H1 (cell line): ENCODE measurements around the gene ZAR1L. TPM values are rescaled to one million over a fixed set of nuclear protein-coding genes. Genes with fewer than 3 reads are reported as not detected.

Experiments
- CTCF ChIA-PET: fragments of 300-600 bp; sonication (Branson Sonifier 250); formaldehyde crosslinking; loops from one replicate; lab custom pipeline; 2021; ENCODE audit not compliant: partially characterized antibody; lab: Charles Lee
- POLR2A ChIA-PET: fragments of 300-600 bp; sonication (Branson Sonifier 250); formaldehyde crosslinking; loops from one replicate; lab custom pipeline; 2021; ENCODE audit warnings: inconsistent platforms; ENCODE audit not compliant: partially characterized antibody; lab: Charles Lee
- DNase-seq, 2 experiments: peaks; one replicate each; pipeline versions ENCODE4 v3.0.0 to v3.0.0-alpha.2; 2010 to 2022; ENCODE audit warnings: low spot score in 2 of 2, low read depth in 1 of 2, mixed read lengths in 1 of 2
- FAIRE-seq: peaks from 2 replicates; lab custom pipeline; 2011; peaks lifted over from hg19 to GRCh38; lab: Jason Lieb, UNC
- H2AFZ ChIP-seq: 2 replicates; pipeline ENCODE4 v1.8.1; 2012; ENCODE audit warnings: low read length, inconsistent platforms
- H2AK5ac ChIP-seq: 2 replicates; pipeline ENCODE4 v1.6.1; 2013; ENCODE audit warnings: low read depth, low read length
- H2BK120ac ChIP-seq: replicated peaks from 2 replicates; pipeline ENCODE3; 2013; ENCODE audit warnings: low read depth, low read length, inconsistent platforms
- H2BK12ac ChIP-seq: 2 replicates; pipeline ENCODE4 v1.6.1; 2013; ENCODE audit warnings: low read depth, low read length
- H2BK15ac ChIP-seq: 2 replicates; pipeline ENCODE4 v1.6.1; 2013; ENCODE audit warnings: low read length
- H2BK20ac ChIP-seq: 2 replicates; pipeline ENCODE4 v1.6.1; 2013; ENCODE audit warnings: low read length
- H2BK5ac ChIP-seq: 2 replicates; pipeline ENCODE4 v1.6.1; 2013; ENCODE audit warnings: low read depth, low read length
- H3K14ac ChIP-seq: 2 replicates; pipeline ENCODE4 v1.6.1; 2013; ENCODE audit warnings: inconsistent platforms; ENCODE audit not compliant: insufficient read length
- H3K18ac ChIP-seq: 2 replicates; pipeline ENCODE4 v1.6.1; 2013; ENCODE audit warnings: low read length; ENCODE audit errors: extremely low read depth
- H3K23ac ChIP-seq: 2 replicates; pipeline ENCODE4 v1.6.1; 2013; ENCODE audit warnings: inconsistent platforms; ENCODE audit not compliant: insufficient read length
- H3K23me2 ChIP-seq: 2 replicates; pipeline ENCODE4 v1.6.1; 2013; ENCODE audit warnings: low read depth, low read length
- H3K27ac ChIP-seq: 2 replicates; pipeline ENCODE4 v1.6.1; 2011; ENCODE audit warnings: low read depth, low read length, inconsistent platforms
- H3K27me3 ChIP-seq, 4 experiments: replicated peaks in 1 of 4; 1 replicate in 1 of 4; 2 replicates in 3 of 4; pipeline versions ENCODE4 v1.6.1 to v1.8.1; 2011 to 2013; ENCODE audit warnings: low read length in 3 of 4, mild to moderate bottlenecking in 3 of 4, inconsistent platforms in 2 of 4, mixed read lengths in 2 of 4, moderate library complexity in 1 of 4; ENCODE audit not compliant: control insufficient read depth in 3 of 4, insufficient read depth in 3 of 4; ENCODE audit errors: extremely low read depth in 1 of 4
- H3K36me3 ChIP-seq, 4 experiments: 2 replicates each; pipeline versions ENCODE4 v1.6.1 to v1.8.1; 2011 to 2013; ENCODE audit warnings: mild to moderate bottlenecking in 4 of 4, low read length in 3 of 4, moderate library complexity in 2 of 4, control low read depth in 1 of 4, inconsistent platforms in 1 of 4; ENCODE audit not compliant: insufficient read depth in 4 of 4, control insufficient read depth in 2 of 4
- H3K4ac ChIP-seq: replicated peaks from 2 replicates; pipeline ENCODE3; 2013; ENCODE audit warnings: low read length, low read depth, mixed read lengths, inconsistent platforms; ENCODE audit not compliant: insufficient read length
- H3K4me1 ChIP-seq, 4 experiments: replicated peaks in 1 of 4; 1 replicate in 1 of 4; 2 replicates in 3 of 4; pipeline versions ENCODE4 v1.6.1 to v1.8.1; 2011 to 2013; ENCODE audit warnings: low read length in 3 of 4, inconsistent platforms in 2 of 4, mixed read lengths in 1 of 4; ENCODE audit not compliant: insufficient read depth in 4 of 4, control insufficient read depth in 3 of 4
- H3K4me2 ChIP-seq, 2 experiments: 2 replicates each; pipeline versions ENCODE4 v1.6.1 to v1.8.1; 2011 to 2013; ENCODE audit warnings: low read depth in 2 of 2, low read length in 2 of 2, control low read depth in 1 of 2, inconsistent platforms in 1 of 2, mild to moderate bottlenecking in 1 of 2; ENCODE audit not compliant: insufficient read depth in 1 of 2
- H3K4me3 ChIP-seq, 4 experiments: fragments of 200-600, 300-600 bp in 1 of 4; sonication (generic), shearing (Covaris generic), sonication (Bioruptor Twin) in 1 of 4; 2 replicates each; pipeline versions ENCODE4 v1.5.1 to v1.8.1; 2011 to 2016; ENCODE audit warnings: low read length in 4 of 4, low read depth in 3 of 4, control low read depth in 2 of 4, inconsistent platforms in 2 of 4, mild to moderate bottlenecking in 2 of 4, mixed read lengths in 1 of 4, moderate library complexity in 1 of 4; ENCODE audit not compliant: insufficient read depth in 2 of 4; ENCODE audit errors: extremely low read depth in 1 of 4
- H3K56ac ChIP-seq: replicated peaks from 2 replicates; pipeline ENCODE3; 2013; ENCODE audit warnings: low read depth, mild to moderate bottlenecking, mixed read lengths, low read length, inconsistent platforms; ENCODE audit not compliant: insufficient read length
- H3K79me1 ChIP-seq: 2 replicates; pipeline ENCODE4 v1.6.1; 2013; ENCODE audit warnings: low read depth, low read length, control low read depth
- H3K79me2 ChIP-seq, 2 experiments: 2 replicates each; pipeline versions ENCODE4 v1.6.1 to v1.8.1; 2012 to 2013; ENCODE audit warnings: low read length in 2 of 2, mild to moderate bottlenecking in 2 of 2, inconsistent platforms in 1 of 2; ENCODE audit not compliant: insufficient read depth in 2 of 2, control insufficient read depth in 1 of 2
- H3K9ac ChIP-seq, 4 experiments: replicated peaks in 1 of 4; 1 replicate in 1 of 4; 2 replicates in 3 of 4; pipeline versions ENCODE4 v1.6.1 to v1.8.1; 2011 to 2013; ENCODE audit warnings: low read depth in 3 of 4, low read length in 3 of 4, control low read depth in 2 of 4, mild to moderate bottlenecking in 2 of 4, moderate library complexity in 2 of 4, inconsistent platforms in 1 of 4; ENCODE audit errors: extremely low read depth in 1 of 4
- H3K9me3 ChIP-seq, 2 experiments: 2 replicates each; pipeline versions ENCODE4 v1.6.1 to v1.8.1; 2012 to 2013; ENCODE audit warnings: mild to moderate bottlenecking in 2 of 2, moderate library complexity in 2 of 2, control low read depth in 1 of 2, inconsistent platforms in 1 of 2, low read depth in 1 of 2, low read length in 1 of 2, mixed read lengths in 1 of 2; ENCODE audit not compliant: insufficient read depth in 2 of 2
- H4K20me1 ChIP-seq, 2 experiments: replicated peaks in 1 of 2; 2 replicates each; pipeline versions ENCODE3 to v1.8.1; 2011 to 2013; ENCODE audit warnings: inconsistent platforms in 2 of 2, low read length in 2 of 2, mild to moderate bottlenecking in 1 of 2; ENCODE audit not compliant: insufficient read depth in 2 of 2, control insufficient read depth in 1 of 2
- H4K5ac ChIP-seq: 2 replicates; pipeline ENCODE4 v1.6.1; 2013; ENCODE audit warnings: low read length, low read depth, mixed read lengths, inconsistent platforms; ENCODE audit not compliant: insufficient read length
- H4K8ac ChIP-seq: 2 replicates; pipeline ENCODE4 v1.8.0; 2013; ENCODE audit warnings: mild to moderate bottlenecking, moderate library complexity, low read length, inconsistent platforms; ENCODE audit not compliant: insufficient read depth; ENCODE audit errors: extremely low read depth
- H4K91ac ChIP-seq: replicated peaks from 2 replicates; pipeline ENCODE3; 2013; ENCODE audit warnings: low read length, mixed read lengths, inconsistent platforms; ENCODE audit not compliant: insufficient read length
- BCL11A ChIP-seq, 2 experiments: IDR thresholded peaks; one replicate each; pipeline ENCODE4 v1.6.1; 2011; ENCODE audit warnings: low read depth in 2 of 2, low read length in 2 of 2, mild to moderate bottlenecking in 2 of 2
- HDAC6 ChIP-seq: IDR thresholded peaks from one replicate; pipeline ENCODE4 v1.7.1; 2012; ENCODE audit warnings: low read depth, mild to moderate bottlenecking, inconsistent platforms, low read length, moderate library complexity
- MAX ChIP-seq: IDR thresholded peaks from 2 replicates; pipeline ENCODE4 v1.6.1; 2012; ENCODE audit warnings: inconsistent platforms
- RAD21 ChIP-seq, 2 experiments: IDR thresholded peaks in 1 of 2; conservative IDR thresholded peaks in 1 of 2; 2 replicates each; pipeline ENCODE4 v1.6.1; 2011; ENCODE audit warnings: low read depth in 2 of 2, low read length in 2 of 2, improper control_type of control experiment in 1 of 2, inconsistent platforms in 1 of 2, mild to moderate bottlenecking in 1 of 2, moderate library complexity in 1 of 2
- RFX5 ChIP-seq: IDR thresholded peaks from 2 replicates; pipeline ENCODE4 v1.6.1; 2011; ENCODE audit warnings: low read depth, low read length, improper control_type of control experiment, borderline replicate concordance
- SP2 ChIP-seq: IDR thresholded peaks from 2 replicates; pipeline ENCODE4 v1.6.1; 2012; ENCODE audit warnings: mild to moderate bottlenecking, low read length, inconsistent platforms
- WGBS, 2 experiments: shearing (Covaris generic) in 1 of 2; methylation state at CpG; one replicate each; pipeline versions ENCODE4 v1.1.6 to v1.1.7; 2013 to 2015; ENCODE audit warnings: low lambda C conversion rate in 2 of 2, mixed read lengths in 2 of 2, inconsistent platforms in 1 of 2, low coverage in 1 of 2, missing lambda C conversion rate in 1 of 2; ENCODE audit not compliant: insufficient replicate concordance in 2 of 2, insufficient coverage in 1 of 2, insufficient read length in 1 of 2; ENCODE audit errors: extremely low coverage in 1 of 2, missing lambda C conversion rate in 1 of 2; 5-methylcytosine and 5-hydroxymethylcytosine counted together
- polyA plus RNA-seq, 7 experiments: library from polyadenylated mRNA; depleted of rRNA in 3 of 7; stranded (reverse) in 5 of 7; unstranded in 2 of 7; fragments of >200 nt in 5 of 7; fragments of 200-250 nt in 2 of 7; gene quantifications; 1 replicate in 5 of 7; 2 replicates in 1 of 7; 4 replicates in 1 of 7; pipeline versions ENCODE4 v1.2.1 to v1.2.3, GENCODE V29; 2011 to 2013; ENCODE audit warnings: missing spikeins in 2 of 7, mixed read lengths in 2 of 7
- total RNA-seq: library from RNA; stranded (reverse); fragmentation: NEBNext Ultra II Directional; extraction: Animal tissue kit (Norgen Biotek cat#: 25700); gene quantifications from 2 replicates; pipeline ENCODE4 v1.2.1, GENCODE V29; 2021

Gene ZAR1L
- total and polyA plus RNA-seq, 2 of the 8 experiments (the other 6 are each of a cell fraction or from before 2014, with no cell fraction given): 0.19 to 0.30 TPM

- Histone ChIP-seq H3K4ac (no peak overlapping the region), H2BK12ac (no peak overlapping the region), H3K14ac (no peak overlapping the region), H4K91ac (no peak overlapping the region), H3K4me2 (no peak overlapping the region), H3K79me1 (no peaks in the 10 kb centered on the region), H4K20me1 (no peaks in the 10 kb centered on the region), H2AFZ (no peak overlapping the region), H3K27me3 (no peaks in the 10 kb centered on the region; a peak in 1 of 7 replicates), H3K27ac (no peak overlapping the region), H3K18ac (no peak overlapping the region), H3K4me3 (no peak overlapping the region), H4K5ac (no peak overlapping the region), H2BK15ac (no peak overlapping the region), H2AK5ac (no peak overlapping the region), H3K9me3 (no peaks in the 10 kb centered on the region), H3K36me3 (no peaks in the 10 kb centered on the region), H4K8ac (no peak overlapping the region), H3K23ac (no peak overlapping the region), H2BK120ac (no peak overlapping the region), H3K4me1 (no peaks in the 10 kb centered on the region), H3K56ac (no peak overlapping the region), H3K79me2 (no peaks in the 10 kb centered on the region), H2BK5ac (no peak overlapping the region), H3K23me2 (no peaks in the 10 kb centered on the region), H3K9ac (no peak overlapping the region), H2BK20ac (no peak overlapping the region)
- DNase-seq (no peak), FAIRE-seq (no peak)
- WGBS, 2 experiments: 87% methylated on average over 6 of the region's 6 CpGs; no CpG with 5 or more reads in 1 of the 2 experiments
- CTCF ChIA-PET: interaction anchor here (0.6 to 1.4 kb wide), 7 partner anchors 9 to 388 kb away, joined by 3 to 5 read pairs (median 3); no protein-coding TSS in a partner anchor
- POLR2A ChIA-PET: interaction anchor here (0.6 kb wide), 1 partner anchor 59 kb away, joined by 3 read pairs; no protein-coding TSS in a partner anchor
- TF ChIP-seq MAX (no peak), RAD21 (IDR thresholded peaks at IDR 0.05 in 1 of 2, conservative IDR thresholded peaks at IDR 0.05 in 1 of 2; ENCODE audit: low read depth in 2 of 2, low read length in 2 of 2) (no peak), SP2 (no peak), RFX5 (no peak), BCL11A (IDR thresholded peaks at IDR 0.05; ENCODE audit: low read depth in 2 of 2, low read length in 2 of 2) (no peak), HDAC6 (no peak)
These were observed 16.5 kb downstream of the ZAR1L start for GRCh38 chr13:32298695-32299094.
